ENCODE results near the gene GOLGA8K.
"Not testable (repeated sequence)": the region's sequence is repeated elsewhere in the genome, so short reads cannot be mapped to it uniquely, and the experiment has no call there.

GOLGA8K gene

GRCh38 chr15:32358462-32358861 lies 44.6 kb downstream of the GOLGA8K start:
- in situ Hi-C loops (cut with MboI; ENCODE audit: low sequenced_read_pairs), result not testable (repeated sequence)

- in situ Hi-C loops (cut with MboI; ENCODE audit: low sequenced_read_pairs), result not testable (repeated sequence)
These were observed 46.2 kb downstream of the GOLGA8K start for GRCh38 chr15:32356909-32357308.

- in situ Hi-C loops (cut with MboI; ENCODE audit: low sequenced_read_pairs), result not testable (repeated sequence)
These were observed 50.3 kb downstream of the GOLGA8K start for GRCh38 chr15:32352748-32353147.

GRCh38 chr15:32350563-32351220 lies 52.4 kb downstream of the GOLGA8K start:
- in situ Hi-C loops (cut with MboI; ENCODE audit: low sequenced_read_pairs), result not testable (repeated sequence)

GRCh38 chr15:32347037-32347436 lies 56.1 kb downstream of the GOLGA8K start:
- in situ Hi-C loops (cut with MboI; ENCODE audit: low sequenced_read_pairs), result not testable (repeated sequence)

- in situ Hi-C loops (cut with MboI; ENCODE audit: low sequenced_read_pairs), result not testable (repeated sequence)
These were observed 57.0 kb downstream of the GOLGA8K start for GRCh38 chr15:32345978-32346547.

- in situ Hi-C loops (cut with MboI; ENCODE audit: low sequenced_read_pairs), result not testable (repeated sequence)
These were observed 59.2 kb downstream of the GOLGA8K start for GRCh38 chr15:32343921-32344320.

Data from HL-60/S4 treated with retinoic acid at 250 ng/mL for 4 days and 3 days (cell line).